ENCODE results near the gene BORCS6.

GRCh38 chr17:8141045-8141444, 48.9 kb downstream of the BORCS6 start:
- TF ChIP-seq CTCF (IDR thresholded peaks at IDR 0.05) (no peak), POLR2A (IDR thresholded peaks at IDR 0.05) (no peak)
